ENCODE data around the gene AOC3. TPM values are rescaled to one million over a fixed set of nuclear protein-coding genes. Genes with fewer than 3 reads are reported as not detected.
"Not testable (repeated sequence)": the region's sequence is repeated elsewhere in the genome, so short reads cannot be mapped to it uniquely, and the experiment has no call there.

Gene AOC3
- total RNA-seq, 1 experiment from 2014 or later: 1.4 TPM

GRCh38 chr17:42866631-42867575 is 15.9 kb downstream of the AOC3 start:
- DNase-seq (ENCODE audit: extremely low read depth, low read depth): no peak

GRCh38 chr17:42867694-42868261 is 16.8 kb downstream of the AOC3 start:
- DNase-seq (ENCODE audit: extremely low read depth, low read depth): not testable (repeated sequence)

DNA sequence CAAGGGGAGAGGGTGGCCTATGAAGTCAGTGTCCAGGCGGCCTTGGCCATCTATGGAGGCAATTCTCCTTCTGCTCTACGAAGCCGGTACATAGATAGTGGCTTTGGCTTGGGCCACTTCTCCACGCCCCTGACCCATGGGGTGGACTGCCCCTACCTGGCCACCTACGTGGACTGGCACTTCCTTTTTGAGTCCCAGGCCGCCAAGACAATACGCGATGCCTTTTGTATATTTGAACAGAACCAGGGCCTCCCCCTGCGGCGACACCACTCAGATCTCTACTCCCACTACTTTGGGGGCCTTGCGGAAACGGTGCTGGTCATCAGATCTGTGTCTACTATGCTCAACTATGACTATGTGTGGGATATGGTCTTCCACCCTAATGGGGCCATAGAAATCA is 17.3 kb downstream of the AOC3 start:
- DNase-seq (ENCODE audit: extremely low read depth, low read depth): no peak

DNA sequence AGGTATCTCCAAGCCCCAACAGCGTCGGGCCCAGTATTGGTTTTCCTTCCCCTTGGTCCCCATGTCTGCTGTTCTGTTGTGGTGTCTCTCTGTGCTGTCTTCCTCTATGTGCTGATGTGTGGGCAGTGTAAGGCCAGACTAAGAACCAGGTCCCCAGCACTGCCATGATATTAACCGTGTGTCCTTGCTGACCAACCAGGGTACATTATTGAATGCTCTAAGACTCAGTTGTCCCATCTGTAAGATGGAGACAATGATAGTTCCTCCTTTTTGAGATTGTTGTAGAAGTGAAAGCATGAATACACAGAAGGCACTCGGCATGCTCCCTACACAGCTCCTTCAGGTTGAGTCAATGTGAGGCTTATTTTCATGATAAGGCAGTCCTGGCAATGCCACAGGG is 20.6 kb downstream of the AOC3 start:
- DNase-seq (ENCODE audit: extremely low read depth, low read depth): no peak

GRCh38 chr17:42872251-42872965 is 21.4 kb downstream of the AOC3 start:
- DNase-seq (ENCODE audit: extremely low read depth, low read depth): no peak

- no peak for DNase-seq (ENCODE audit: extremely low read depth, low read depth)
Measured at GRCh38 chr17:42873315-42873714, 22.3 kb downstream of the AOC3 start.

DNA sequence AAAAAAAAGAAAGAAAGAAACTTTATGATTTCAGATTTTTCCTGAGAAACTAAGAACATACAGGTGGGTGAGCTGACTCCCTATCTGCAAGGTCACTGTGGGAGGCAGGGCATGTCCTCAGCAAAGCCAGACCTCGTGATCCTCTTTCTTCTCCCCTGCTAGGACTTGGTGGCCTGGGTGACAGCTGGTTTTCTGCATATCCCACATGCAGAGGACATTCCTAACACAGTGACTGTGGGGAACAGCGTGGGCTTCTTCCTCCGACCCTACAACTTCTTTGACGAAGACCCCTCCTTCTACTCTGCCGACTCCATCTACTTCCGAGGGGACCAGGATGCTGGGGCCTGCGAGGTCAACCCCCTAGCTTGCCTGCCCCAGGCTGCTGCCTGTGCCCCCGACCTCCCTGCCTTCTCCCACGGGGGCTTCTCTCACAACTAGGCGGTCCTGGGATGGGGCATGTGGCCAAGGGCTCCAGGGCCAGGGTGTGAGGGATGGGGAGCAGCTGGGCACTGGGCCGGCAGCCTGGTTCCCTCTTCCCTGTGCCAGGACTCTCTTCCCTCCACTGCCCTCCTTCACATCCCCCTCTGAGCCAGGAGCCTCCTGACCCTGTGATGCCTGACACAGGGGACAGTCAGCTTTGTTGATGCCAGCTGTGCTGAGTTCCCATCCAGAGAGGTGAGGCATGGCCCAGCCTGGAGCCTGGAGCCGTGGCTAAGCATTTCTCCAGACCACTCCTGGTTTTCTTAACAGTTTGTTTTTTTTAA is 23.1 kb downstream of the AOC3 start:
- DNase-seq (ENCODE audit: extremely low read depth, low read depth): not testable (repeated sequence)

DNA sequence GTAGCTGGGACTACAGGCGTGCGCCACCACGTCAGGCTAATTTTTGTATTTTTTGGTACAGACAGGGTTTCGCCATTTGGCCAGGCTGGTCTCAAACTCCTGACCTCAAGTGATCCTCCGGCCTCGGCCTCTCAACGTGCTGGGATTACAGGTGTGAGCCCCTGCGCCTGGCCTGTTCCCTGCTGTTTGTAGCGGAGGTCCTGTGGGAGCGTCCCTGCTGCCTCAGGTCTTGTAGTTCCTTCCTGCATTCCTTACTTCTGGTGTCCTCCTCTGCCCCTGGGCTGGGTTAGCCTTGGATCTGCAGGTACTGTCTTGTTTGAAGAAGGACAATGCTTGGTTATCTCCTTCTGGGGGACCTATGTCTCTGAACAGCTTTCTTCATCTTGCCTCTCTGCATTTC is 26.0 kb downstream of the AOC3 start:
- no peak for DNase-seq (ENCODE audit: extremely low read depth, low read depth)

- DNase-seq (ENCODE audit: extremely low read depth, low read depth): no peak
Measured at GRCh38 chr17:42878123-42878880, 27.3 kb downstream of the AOC3 start.

- no peak for DNase-seq (ENCODE audit: extremely low read depth, low read depth)
Measured at GRCh38 chr17:42878924-42879595, 28.1 kb downstream of the AOC3 start.

- DNase-seq (ENCODE audit: extremely low read depth, low read depth): no peak
Measured at GRCh38 chr17:42879596-42879985, 28.6 kb downstream of the AOC3 start.

GRCh38 chr17:42880776-42881310 is 29.8 kb downstream of the AOC3 start:
- no peak for DNase-seq (ENCODE audit: extremely low read depth, low read depth)

- DNase-seq (ENCODE audit: extremely low read depth, low read depth): not testable (repeated sequence)
Measured at GRCh38 chr17:42881706-42882105, 30.7 kb downstream of the AOC3 start.

DNA sequence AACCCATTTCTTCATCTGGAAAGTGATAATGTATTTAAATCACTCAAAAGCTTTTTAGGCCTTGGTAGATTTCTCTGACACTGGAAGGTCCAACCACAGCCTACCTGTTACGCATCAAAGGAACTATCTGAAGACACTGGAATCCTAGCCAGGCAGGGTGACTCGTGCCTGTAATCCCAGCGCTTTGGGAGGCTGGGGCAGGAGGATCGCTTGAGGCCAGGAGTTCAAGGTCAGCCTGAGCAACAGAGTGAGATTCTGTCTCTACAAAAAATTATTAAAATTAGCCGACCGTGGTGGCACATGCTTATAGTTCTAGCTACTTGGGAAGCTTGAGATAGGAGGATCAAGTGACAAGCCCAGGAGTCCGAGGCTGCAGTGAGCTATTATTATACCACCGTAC is 31.2 kb downstream of the AOC3 start:
- no peak for DNase-seq (ENCODE audit: extremely low read depth, low read depth)

DNA sequence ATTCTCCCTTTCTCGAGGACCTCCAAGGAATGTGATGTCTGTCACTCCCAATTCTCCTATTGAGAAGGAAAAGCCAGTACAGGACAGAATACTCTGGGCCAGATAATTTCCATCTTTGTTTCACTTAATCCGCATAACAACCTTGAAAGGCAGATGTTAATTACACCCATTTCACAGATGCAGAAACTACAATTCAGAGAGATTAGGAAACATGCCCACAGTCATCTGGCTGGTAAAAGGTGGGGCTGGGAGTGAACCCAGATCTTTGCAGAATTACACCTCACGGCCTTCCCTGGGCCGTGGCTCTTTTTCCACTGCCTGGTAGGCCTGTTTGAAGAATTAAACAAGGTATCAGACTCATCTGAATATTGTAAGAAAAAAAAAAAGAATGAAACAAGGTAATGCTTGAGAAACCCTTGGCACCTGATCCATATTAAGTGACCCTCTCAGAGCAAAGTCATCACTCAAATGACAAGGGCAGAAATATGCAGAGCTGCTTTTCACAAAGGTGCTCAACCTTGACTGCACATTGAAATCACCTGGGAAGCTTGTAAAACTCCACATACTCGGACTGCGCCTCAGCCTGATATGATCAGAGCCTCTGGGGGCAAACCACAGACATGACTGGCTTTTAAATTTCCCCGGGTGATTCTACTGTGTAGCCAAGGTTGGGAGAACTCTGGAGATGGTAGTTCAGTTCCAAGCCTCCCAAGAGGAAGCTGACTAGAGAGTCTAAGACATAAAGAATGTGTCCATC is 33.0 kb downstream of the AOC3 start:
- DNase-seq (ENCODE audit: extremely low read depth, low read depth): no peak

GRCh38 chr17:42885806-42886205 is 34.8 kb downstream of the AOC3 start:
- not testable (repeated sequence) for DNase-seq (ENCODE audit: extremely low read depth, low read depth)

DNA sequence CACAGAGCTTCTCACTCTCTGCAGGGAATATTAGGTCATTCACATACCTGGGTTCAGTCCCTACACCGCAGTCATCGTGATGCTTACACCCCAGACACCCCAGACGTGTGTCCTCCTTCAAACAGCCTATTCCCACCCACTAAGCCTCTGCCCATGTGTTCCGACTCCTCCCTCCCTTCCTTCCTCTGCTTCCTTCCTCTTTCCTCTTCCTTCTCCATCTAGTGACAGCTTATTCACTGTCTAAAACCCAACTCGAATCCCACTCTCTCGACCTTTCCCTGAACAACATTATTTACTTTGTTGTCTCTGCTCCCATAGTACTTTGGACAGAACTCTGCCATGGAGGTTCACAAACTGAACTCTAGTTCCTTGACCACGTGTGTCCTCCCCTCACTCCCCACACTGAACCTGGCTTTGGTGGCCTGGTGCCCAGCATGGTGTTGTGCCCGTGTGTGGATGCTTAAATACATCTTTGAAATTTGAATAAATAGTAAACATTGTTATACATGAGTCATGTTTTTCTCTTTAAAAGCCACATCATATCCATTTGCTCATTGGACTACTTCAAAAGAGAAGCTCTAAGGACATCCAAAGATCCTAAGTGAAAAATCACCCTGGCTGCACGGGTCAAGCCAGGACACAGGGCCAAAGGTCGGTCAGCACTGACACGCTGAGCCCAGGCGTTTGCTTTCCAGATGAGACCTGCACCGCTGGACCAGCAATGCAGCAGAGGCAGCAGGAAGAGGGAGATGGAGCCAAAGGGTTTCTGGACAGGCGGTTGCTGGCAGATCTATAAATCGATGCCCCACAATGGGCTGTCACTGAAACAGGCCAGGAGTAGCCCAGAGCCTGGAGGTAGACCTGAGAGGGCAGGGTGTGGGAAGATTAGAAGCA is 35.5 kb downstream of the AOC3 start:
- no peak for DNase-seq (ENCODE audit: extremely low read depth, low read depth)

All from NCI-H460 (cell line).